Muscle of back (tissue), 13 donors: Measurements from ENCODE around the gene NDUFC2. TPM values are rescaled to one million over a fixed set of nuclear protein-coding genes. Genes with fewer than 3 reads are reported as not detected.
"Not testable (repeated sequence)": the region's sequence is repeated elsewhere in the genome, so short reads cannot be mapped to it uniquely, and the experiment has no call there.

Source experiments
- DNase-seq, 3 donors: peaks; one replicate each; pipeline versions ENCODE4 v3.0.0 to v3.0.0-alpha.2; 2013
- long read RNA-seq, 9 donors: transcript quantifications; one replicate each; lab custom pipeline, GENCODE V29; 2026
- polyA plus RNA-seq, 10 donors: library from polyadenylated mRNA; unstranded; fragments of 120-200 nt; gene quantifications; one replicate each; pipeline ENCODE4 v1.2.1, GENCODE V29; 2013; ENCODE audit not compliant: insufficient read length in 10 of 10

Gene NDUFC2
- 100 to 1,000 TPM; 118 to 189 (median 155) TPM for polyA plus RNA-seq
- long read RNA-seq, donor 1, transcript NDUFC2-201 (3 exons, 2,518 nt) = major isoform, 108 of 133 reads
- long read RNA-seq, donor 1, partial matches to known transcripts = 21 of 133 reads
- long read RNA-seq, donor 1, other reads (novel, unspliced or antisense) = 0 of 133 reads
- long read RNA-seq, donor 2, transcript NDUFC2-204 (2 exons, 561 nt) = minor isoform, 6 of 147 reads
- long read RNA-seq, donor 2, transcript NDUFC2-201 (3 exons, 2,518 nt) = major isoform, 120 of 147 reads
- long read RNA-seq, donor 2, partial matches to known transcripts = 19 of 147 reads
- long read RNA-seq, donor 2, other reads (novel, unspliced or antisense) = 0 of 147 reads
- long read RNA-seq, donor 3 = 0 reads
- long read RNA-seq, donor 4, transcript NDUFC2-201 (3 exons, 2,518 nt) = major isoform, 107 of 128 reads
- long read RNA-seq, donor 4, partial matches to known transcripts = 19 of 128 reads
- long read RNA-seq, donor 4, other reads (novel, unspliced or antisense) = 0 of 128 reads
- long read RNA-seq, donor 5, transcript NDUFC2-201 (3 exons, 2,518 nt) = major isoform, 178 of 214 reads
- long read RNA-seq, donor 5, partial matches to known transcripts = 35 of 214 reads
- long read RNA-seq, donor 5, other reads (novel, unspliced or antisense) = 0 of 214 reads
- long read RNA-seq, donor 6, transcript NDUFC2-201 (3 exons, 2,518 nt) = major isoform, 142 of 193 reads
- long read RNA-seq, donor 6, partial matches to known transcripts = 44 of 193 reads
- long read RNA-seq, donor 6, other reads (novel, unspliced or antisense) = 5 of 193 reads
- long read RNA-seq, donor 7, transcript NDUFC2-201 (3 exons, 2,518 nt) = major isoform, 79 of 92 reads
- long read RNA-seq, donor 7, partial matches to known transcripts = 12 of 92 reads
- long read RNA-seq, donor 7, other reads (novel, unspliced or antisense) = 0 of 92 reads
- long read RNA-seq, donor 8, transcript NDUFC2-201 (3 exons, 2,518 nt) = major isoform, 101 of 131 reads
- long read RNA-seq, donor 8, partial matches to known transcripts = 28 of 131 reads
- long read RNA-seq, donor 8, other reads (novel, unspliced or antisense) = 0 of 131 reads
- long read RNA-seq, donor 9, transcript NDUFC2-201 (3 exons, 2,518 nt) = major isoform, 16 of 16 reads
- long read RNA-seq, donor 9, partial matches to known transcripts = 0 of 16 reads
- long read RNA-seq, donor 9, other reads (novel, unspliced or antisense) = 0 of 16 reads

DNA sequence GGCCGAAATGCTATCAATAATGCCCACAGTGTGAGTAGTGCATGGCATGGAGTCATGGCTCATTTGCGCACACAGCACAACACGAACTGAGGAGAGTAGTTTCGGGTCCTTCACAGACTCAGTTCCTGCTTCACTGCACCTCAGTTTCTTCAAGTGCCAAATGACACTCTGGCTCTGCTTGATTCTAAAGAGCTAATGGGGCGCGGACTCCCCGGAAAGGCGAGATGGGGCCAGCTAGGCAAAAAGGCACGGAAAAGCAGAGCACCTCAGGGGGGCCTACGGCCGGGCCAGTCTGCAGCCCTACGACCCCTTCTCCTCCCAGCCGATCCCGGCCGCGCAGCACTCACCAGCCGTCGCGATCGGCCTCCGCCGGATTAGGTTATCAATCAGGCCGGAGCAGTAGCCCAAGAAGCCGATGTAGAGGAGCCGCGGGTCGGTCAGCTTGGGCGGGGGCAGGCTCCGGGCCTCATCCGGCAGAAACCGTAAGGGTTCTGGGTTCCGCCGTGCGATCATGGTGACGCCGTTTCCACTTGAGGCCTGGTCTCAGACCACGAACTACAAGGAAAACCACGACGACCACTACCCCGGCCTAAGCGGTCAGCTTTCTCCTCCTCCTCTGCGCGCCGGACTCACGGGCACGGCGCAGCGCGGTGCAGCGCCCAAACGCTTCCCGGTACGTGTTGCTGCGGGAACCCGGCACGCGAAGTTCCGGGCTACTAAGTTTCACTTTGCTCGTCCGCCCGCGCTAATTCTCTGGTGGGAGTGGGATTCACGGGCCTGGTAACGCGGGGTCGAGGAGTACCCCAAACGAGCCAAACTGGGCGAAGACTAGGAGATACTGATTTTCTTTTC, at the start of gene NDUFC2:
TSS of gene NDUFC2 (minus strand) at position 631 of the 852 bp plus-strand sequence. CDS start at position 513, 118 bp downstream.
- peak; percentile 77 to 96 (median 93) for DNase-seq

DNA sequence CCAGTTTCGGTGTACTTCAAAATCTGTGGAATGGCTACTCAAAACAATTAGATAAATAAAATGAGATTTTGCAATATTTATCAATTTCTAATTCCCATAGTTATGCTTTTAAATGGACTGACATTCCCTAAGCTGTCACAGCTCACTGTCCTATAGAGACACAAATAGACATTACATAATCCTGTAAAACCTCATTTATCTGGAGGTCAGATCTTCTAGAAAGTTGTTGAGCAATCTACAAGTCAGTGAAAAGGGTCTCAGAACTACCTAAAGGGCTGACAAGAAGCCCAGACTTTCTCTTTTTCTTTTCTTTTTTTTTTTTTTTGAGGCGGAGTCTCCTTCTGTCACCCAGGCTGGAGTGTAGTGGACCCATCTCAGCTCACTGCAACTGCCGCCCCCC, 47.7 kb upstream of the NDUFC2 start:
- no peak for DNase-seq

- no peak for DNase-seq
These were observed 33.1 kb upstream of the NDUFC2 start for GRCh38 chr11:78112582-78113275.

DNA sequence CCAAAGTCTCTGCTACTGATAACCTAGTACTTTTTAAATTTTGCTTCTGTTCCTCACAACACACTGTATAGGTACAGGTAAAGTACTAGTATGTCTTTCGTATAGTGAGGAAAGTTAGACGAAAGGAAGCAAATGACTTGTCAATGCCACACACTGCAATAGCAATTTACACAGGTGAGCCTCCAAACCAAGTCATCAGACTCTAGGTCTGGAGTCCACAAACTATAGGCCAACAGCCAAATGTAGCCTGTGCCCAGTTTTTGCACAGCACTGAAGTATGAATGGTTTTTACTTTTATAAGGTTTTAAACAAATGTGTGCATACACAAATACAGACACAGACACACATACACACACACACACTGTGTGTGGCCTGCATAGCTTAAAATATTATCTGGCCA, 31.6 kb upstream of the NDUFC2 start:
- DNase-seq = no peak

DNA sequence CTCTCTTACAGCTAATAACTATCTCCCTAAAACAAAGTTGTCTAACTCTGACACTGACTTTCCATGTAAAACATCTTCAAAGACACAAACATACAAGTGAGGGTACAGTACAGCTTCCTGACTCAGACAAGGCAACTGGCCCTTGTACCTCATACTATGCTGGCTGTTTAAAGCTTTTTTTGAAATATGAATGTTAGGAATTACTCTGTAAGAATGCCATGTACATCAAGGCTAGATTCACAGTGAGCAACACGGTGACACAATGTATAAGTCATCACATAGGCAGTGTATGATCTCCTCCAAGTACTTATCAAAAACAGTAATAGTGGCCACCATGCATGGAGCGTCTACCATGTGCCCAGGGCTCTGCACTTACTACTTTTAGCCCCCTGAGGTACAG, 31.2 kb upstream of the NDUFC2 start:
- no peak for DNase-seq

- DNase-seq = no peak
These were observed 30.7 kb upstream of the NDUFC2 start for GRCh38 chr11:78110351-78110750.

DNA sequence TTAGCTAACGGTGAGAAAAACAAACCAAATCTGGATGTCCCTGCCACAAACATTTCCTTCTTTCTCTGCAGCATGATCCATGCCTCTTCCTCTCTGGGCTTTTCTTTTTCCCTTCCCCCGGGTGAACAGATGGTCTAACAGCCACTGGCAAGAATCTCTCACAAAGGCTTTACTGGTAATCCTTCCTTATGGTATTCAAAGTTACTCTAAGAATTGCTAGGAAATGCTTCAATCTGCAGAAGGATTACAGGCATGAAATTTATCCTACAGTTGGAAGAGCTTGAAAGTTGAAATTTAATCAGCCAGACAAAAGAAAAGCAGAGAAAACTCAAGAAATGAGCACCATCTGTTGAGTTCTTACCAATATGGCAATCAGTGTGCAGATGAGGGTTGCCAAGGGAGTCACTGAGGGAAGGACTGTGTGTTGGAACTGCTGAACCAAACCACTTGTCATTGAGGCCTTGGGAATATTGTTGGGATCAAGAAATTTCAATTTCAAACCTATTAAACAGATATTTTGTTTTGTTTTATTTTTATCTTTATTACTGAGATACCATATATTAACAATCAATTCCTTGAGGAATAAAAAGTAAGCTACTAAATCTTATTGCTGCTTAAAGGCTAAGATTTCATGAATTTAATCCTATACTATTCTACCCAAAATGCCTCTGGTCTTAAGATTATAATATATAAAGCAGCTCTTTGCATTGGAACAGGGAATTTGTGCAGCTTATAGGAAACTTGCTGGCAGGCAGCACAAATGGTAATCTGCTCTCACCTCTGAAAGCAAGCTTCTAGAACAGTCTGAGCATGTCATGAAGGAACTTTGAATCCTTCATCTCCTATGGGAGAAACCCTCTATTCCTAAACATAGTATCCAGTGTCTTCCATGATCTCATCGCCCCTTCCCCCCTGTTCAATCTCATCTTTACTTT, 29.7 kb upstream of the NDUFC2 start:
- DNase-seq = peak in 2 of 3 donors; percentile 5 to 20

- DNase-seq = no peak
These were observed 21.2 kb upstream of the NDUFC2 start for GRCh38 chr11:78100676-78101472.

DNA sequence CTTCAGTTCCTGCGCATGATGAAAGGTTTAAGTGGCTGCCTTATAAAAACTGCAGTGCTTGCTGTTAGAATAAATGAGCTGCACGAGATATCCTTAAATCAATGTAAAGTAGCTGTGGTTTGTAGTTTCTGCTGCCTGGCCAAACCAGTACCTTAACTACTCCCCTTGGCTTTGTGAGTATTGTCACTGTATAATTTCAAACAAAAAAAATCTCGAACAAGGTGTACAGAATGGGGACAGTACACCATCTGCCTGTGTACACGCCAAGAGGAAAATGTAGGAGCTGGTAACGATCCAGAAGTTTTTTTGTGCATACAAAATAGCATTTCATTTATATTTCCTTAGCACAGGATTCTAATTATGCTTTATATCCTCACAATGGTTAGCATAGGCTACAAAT, 20.6 kb upstream of the NDUFC2 start:
- no peak for DNase-seq

- DNase-seq = no peak
These were observed 20.0 kb upstream of the NDUFC2 start for GRCh38 chr11:78099666-78100065.

- no peak for DNase-seq
These were observed 18.2 kb upstream of the NDUFC2 start for GRCh38 chr11:78097666-78098385.

DNA sequence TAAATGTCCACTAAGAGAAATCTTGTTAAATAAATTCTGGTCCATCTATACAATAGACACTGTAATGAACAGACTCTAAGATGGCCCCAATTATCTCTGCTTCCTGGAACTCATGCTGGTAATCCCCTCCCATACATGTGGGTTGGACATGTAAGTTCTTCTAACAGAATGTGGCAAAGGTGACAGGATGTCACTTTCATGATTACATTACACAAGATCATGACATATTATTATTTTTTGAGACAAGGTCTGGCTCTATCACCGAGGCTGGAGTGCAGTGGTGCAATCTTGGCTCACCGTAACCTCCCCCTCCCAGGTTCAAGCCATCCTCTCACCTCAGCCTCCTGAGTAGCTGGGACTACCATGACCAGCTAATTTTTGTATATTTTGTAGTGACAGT, 14.6 kb upstream of the NDUFC2 start:
- no peak for DNase-seq

GRCh38 chr11:78086521-78087074, 6.9 kb upstream of the NDUFC2 start:
- not testable (repeated sequence) for DNase-seq

DNA sequence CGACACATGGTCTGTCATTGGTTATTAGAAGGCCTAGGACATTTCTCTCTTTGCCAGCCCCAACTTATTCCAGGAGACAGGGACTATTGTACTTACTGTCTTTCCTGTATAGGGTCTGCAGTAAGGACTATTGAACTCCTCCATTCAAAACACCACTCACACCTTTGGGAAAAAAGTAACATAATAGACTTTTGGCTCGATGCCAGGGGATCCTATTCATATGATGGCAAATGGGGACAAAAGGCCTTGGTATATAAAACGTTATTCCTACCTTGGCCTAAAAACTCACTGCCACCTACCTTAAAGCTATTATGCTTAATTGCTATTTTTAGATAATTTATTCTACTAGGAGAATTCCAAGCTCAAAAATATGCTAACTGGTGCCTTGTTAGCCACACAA, 6.3 kb upstream of the NDUFC2 start:
- no peak for DNase-seq

- DNase-seq = not testable (repeated sequence)
These were observed 4.8 kb upstream of the NDUFC2 start for GRCh38 chr11:78084506-78084905.

DNA sequence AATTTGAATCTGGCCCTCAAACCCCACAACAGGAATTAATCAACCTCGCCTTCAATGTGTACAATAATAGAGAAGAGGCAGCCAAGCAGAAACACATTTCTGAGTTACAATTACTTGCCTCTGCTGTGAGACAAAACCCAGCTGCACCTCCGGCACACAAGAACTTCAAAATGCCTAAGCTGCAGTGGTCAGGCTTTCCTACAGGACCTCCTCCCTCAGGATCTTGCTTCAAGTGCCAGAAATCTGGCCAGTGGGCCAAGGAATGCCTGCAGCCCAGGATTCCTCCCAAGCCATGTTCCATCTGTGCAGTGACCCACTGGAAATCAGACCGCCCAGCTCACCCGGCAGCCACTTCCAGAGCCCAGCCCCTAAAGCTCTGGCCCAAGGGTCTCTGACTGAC, 3.4 kb upstream of the NDUFC2 start:
- DNase-seq = no peak

GRCh38 chr11:78082146-78082545, 2.5 kb upstream of the NDUFC2 start:
- no peak for DNase-seq
